Keratinocyte (primary cell): ENCODE data around the gene TMEM138. TPM values are rescaled to one million over a fixed set of nuclear protein-coding genes. Genes with fewer than 3 reads are reported as not detected.

ENCODE experiments used
- DNase-seq: peaks from one replicate; pipeline ENCODE4 v3.0.0-alpha.2; 2011; ENCODE audit warnings: low read depth, missing footprints, low spot score
- FAIRE-seq: peaks from 2 replicates; lab custom pipeline; 2011; peaks lifted over from hg19 to GRCh38; lab: Jason Lieb, UNC
- H2AFZ ChIP-seq: 2 replicates; pipeline ENCODE4 v1.6.0; 2012; ENCODE audit warnings: low read length, control low read depth, inconsistent platforms; ENCODE audit not compliant: control insufficient read depth
- H3K27ac ChIP-seq: 2 replicates; pipeline ENCODE4 v1.5.1; 2011; ENCODE audit warnings: low read length; ENCODE audit not compliant: control insufficient read depth, insufficient read depth
- H3K27me3 ChIP-seq: 3 replicates; pipeline ENCODE4 v1.6.0; 2011; ENCODE audit warnings: low read length; ENCODE audit not compliant: control insufficient read depth, insufficient read depth; ENCODE audit errors: extremely low read depth
- H3K36me3 ChIP-seq, 2 experiments: 2 replicates in 1 of 2; 3 replicates in 1 of 2; pipeline ENCODE4 v1.5.1; 2011; ENCODE audit warnings: low read length in 2 of 2, mild to moderate bottlenecking in 1 of 2; ENCODE audit not compliant: control insufficient read depth in 2 of 2, insufficient read depth in 2 of 2; ENCODE audit errors: extremely low read depth in 1 of 2
- H3K4me1 ChIP-seq: 3 replicates; pipeline ENCODE4 v1.5.1; 2011; ENCODE audit warnings: low read length; ENCODE audit not compliant: control insufficient read depth, insufficient read depth; ENCODE audit errors: extremely low read depth
- H3K4me2 ChIP-seq: 3 replicates; pipeline ENCODE4 v1.6.0; 2011; ENCODE audit warnings: low read depth, low read length; ENCODE audit not compliant: control insufficient read depth, insufficient read depth; ENCODE audit errors: extremely low read depth
- H3K4me3 ChIP-seq, 3 experiments: fragments of 200-600 bp in 1 of 3; sonication (generic) in 1 of 3; 2 replicates in 2 of 3; 3 replicates in 1 of 3; pipeline ENCODE4 v1.5.1; 2011 to 2016; ENCODE audit warnings: low read length in 3 of 3, mild to moderate bottlenecking in 3 of 3, control low read depth in 2 of 3, inconsistent platforms in 1 of 3, low read depth in 1 of 3, mixed read lengths in 1 of 3, mixed run types in 1 of 3, moderate library complexity in 1 of 3; ENCODE audit not compliant: control insufficient read depth in 2 of 3, insufficient read depth in 2 of 3; ENCODE audit errors: extremely low read depth in 1 of 3
- H3K79me2 ChIP-seq: 2 replicates; pipeline ENCODE4 v1.6.0; 2012; ENCODE audit warnings: low read length; ENCODE audit not compliant: control insufficient read depth, insufficient read depth
- H3K9ac ChIP-seq: 3 replicates; pipeline ENCODE4 v1.6.0; 2011; ENCODE audit warnings: low read length; ENCODE audit not compliant: control insufficient read depth, insufficient read depth; ENCODE audit errors: extremely low read depth
- H3K9me1 ChIP-seq: 3 replicates; pipeline ENCODE4 v1.6.0; 2011; ENCODE audit warnings: low read length; ENCODE audit not compliant: control insufficient read depth, insufficient read depth; ENCODE audit errors: extremely low read depth
- H3K9me3 ChIP-seq: 2 replicates; pipeline ENCODE4 v1.5.1; 2012; ENCODE audit warnings: low read depth, low read length; ENCODE audit not compliant: control insufficient read depth
- H4K20me1 ChIP-seq: 3 replicates; pipeline ENCODE4 v1.6.0; 2011; ENCODE audit warnings: low read length; ENCODE audit not compliant: control insufficient read depth, insufficient read depth; ENCODE audit errors: extremely low read depth
- CTCF ChIP-seq, 3 experiments: IDR thresholded peaks in 1 of 3; conservative IDR thresholded peaks in 1 of 3; optimal IDR thresholded peaks in 1 of 3; 2 replicates in 2 of 3; 3 replicates in 1 of 3; pipeline versions ENCODE3 to v1.5.1; 2011; ENCODE audit warnings: low read length in 3 of 3, mild to moderate bottlenecking in 3 of 3, moderate library complexity in 2 of 3, control low read depth in 1 of 3, inconsistent platforms in 1 of 3; ENCODE audit not compliant: insufficient read depth in 2 of 3; ENCODE audit errors: extremely low read depth in 1 of 3
- EZH2 ChIP-seq: IDR thresholded peaks from one replicate; pipeline ENCODE4 v1.6.1; 2012; ENCODE audit warnings: inconsistent platforms, mild to moderate bottlenecking, low read length, moderate library complexity
- dilution Hi-C: fragments of 300-500 bp; cut with MboI; formaldehyde crosslinking; loops from one replicate; pipeline ENCODE4 v1.7.0; 2020; ENCODE audit warnings: low sequenced_read_pairs; ENCODE audit not compliant: extremely low pct_ligation_motif_present
- polyA plus RNA-seq, 5 experiments: library from polyadenylated mRNA; depleted of rRNA in 3 of 5; stranded (reverse) in 3 of 5; stranded (forward) in 1 of 5; unstranded in 1 of 5; fragments of >200 nt; gene quantifications; 1 replicate in 1 of 5; 2 replicates in 3 of 5; 3 replicates in 1 of 5; pipeline versions ENCODE4 v1.2.1 to v1.2.3, GENCODE V29; 2011 to 2012; ENCODE audit warnings: missing spikeins in 2 of 5, low read depth in 1 of 5, low replicate concordance in 1 of 5

TMEM138 gene
- polyA plus RNA-seq, 1 donor (not counting 4 experiments of a cell fraction or from before 2014, with no cell fraction given): 85.4 TPM

GRCh38 chr11:61414547-61414946 lies 52.4 kb downstream of the TMEM138 start:
- no peak for FAIRE-seq
- Histone ChIP-seq H4K20me1 (peaks cover 6% of the 10 kb centered on the region), H3K79me2 (peaks cover 10% of the 10 kb centered on the region), H2AFZ (no peak overlapping the region), H3K4me2 (no peak overlapping the region), H3K36me3 (peaks cover 42 to 69% of the 10 kb centered on the region in 2 experiments), H3K27ac (no peak overlapping the region), H3K9me3 (no peaks in the 10 kb centered on the region), H3K4me3 (no peak overlapping the region), H3K27me3 (no peaks in the 10 kb centered on the region), H3K9ac (no peak overlapping the region), H3K4me1 (no peaks in the 10 kb centered on the region), H3K9me1 (no peaks in the 10 kb centered on the region)
- DNase-seq: no peak
- no peak for TF ChIP-seq CTCF (optimal IDR thresholded peaks at IDR 0.05 in 1 of 3, IDR thresholded peaks at IDR 0.05 in 1 of 3, conservative IDR thresholded peaks at IDR 0.05 in 1 of 3; ENCODE audit: extremely low read depth in 1 of 3, insufficient read depth in 2 of 3, low read length in 3 of 3)
- TF ChIP-seq EZH2: no peak
- dilution Hi-C loops: no loop called here

- FAIRE-seq: no peak
- Histone ChIP-seq H3K9me3 (no peaks in the 10 kb centered on the region), H3K4me2 (no peak overlapping the region), H3K79me2 (peaks cover 11% of the 10 kb centered on the region), H3K27ac (no peak overlapping the region), H3K36me3 (peaks cover 43 to 68% of the 10 kb centered on the region in 2 experiments), H4K20me1 (peaks cover 6% of the 10 kb centered on the region), H3K9ac (no peak overlapping the region), H3K4me1 (no peaks in the 10 kb centered on the region), H3K9me1 (no peaks in the 10 kb centered on the region), H3K4me3 (no peak overlapping the region), H3K27me3 (no peaks in the 10 kb centered on the region), H2AFZ (no peak overlapping the region)
- no peak for DNase-seq
- dilution Hi-C loops: no loop called here
- no peak for TF ChIP-seq CTCF (optimal IDR thresholded peaks at IDR 0.05 in 1 of 3, IDR thresholded peaks at IDR 0.05 in 1 of 3, conservative IDR thresholded peaks at IDR 0.05 in 1 of 3; ENCODE audit: extremely low read depth in 1 of 3, insufficient read depth in 2 of 3, low read length in 3 of 3)
- TF ChIP-seq EZH2: no peak
These were observed 53.2 kb downstream of the TMEM138 start for GRCh38 chr11:61415381-61415780.
